Activated gamma-delta T cell (primary cell): ENCODE results near the gene NUTM2E.
"Not testable (repeated sequence)": the region's sequence is repeated elsewhere in the genome, so short reads cannot be mapped to it uniquely, and the experiment has no call there.

Experiments used
- DNase-seq: peaks from one replicate; lab custom pipeline; 2025; lab: John Stamatoyannopoulos, UW

Gene NUTM2E

DNA sequence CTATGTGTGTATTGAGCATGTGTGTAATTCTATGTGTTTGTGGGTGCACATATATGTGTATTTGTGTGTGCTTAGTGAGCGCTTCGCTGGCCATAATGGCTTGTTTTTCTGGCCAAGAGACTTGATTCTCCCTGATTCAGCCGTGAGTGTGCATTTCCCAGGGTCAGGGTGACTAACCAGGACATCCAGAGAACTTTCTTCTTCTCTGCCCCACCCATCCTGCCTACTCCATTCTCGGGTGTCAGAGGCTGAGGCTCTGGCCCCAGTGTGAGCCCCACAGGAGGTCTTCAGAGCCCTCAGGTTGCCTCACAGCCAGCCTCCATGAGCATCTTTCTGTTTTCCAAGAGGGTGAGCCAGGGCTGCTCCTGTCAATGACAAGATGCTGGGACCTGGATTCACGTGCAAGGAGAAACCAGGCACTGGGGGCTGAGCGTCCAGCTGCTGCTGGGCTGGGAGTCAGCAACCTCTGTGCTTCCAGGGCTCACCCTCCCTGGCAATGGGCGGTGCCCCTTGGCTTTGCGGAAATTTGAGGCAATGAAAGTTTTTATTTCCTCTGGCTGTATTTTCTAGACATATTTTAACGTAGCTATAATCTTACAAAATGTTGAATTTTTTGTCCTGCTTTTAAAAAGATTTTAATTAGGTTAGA, 40.5 kb downstream of the NUTM2E start:
- DNase-seq, result not testable (repeated sequence)

DNA sequence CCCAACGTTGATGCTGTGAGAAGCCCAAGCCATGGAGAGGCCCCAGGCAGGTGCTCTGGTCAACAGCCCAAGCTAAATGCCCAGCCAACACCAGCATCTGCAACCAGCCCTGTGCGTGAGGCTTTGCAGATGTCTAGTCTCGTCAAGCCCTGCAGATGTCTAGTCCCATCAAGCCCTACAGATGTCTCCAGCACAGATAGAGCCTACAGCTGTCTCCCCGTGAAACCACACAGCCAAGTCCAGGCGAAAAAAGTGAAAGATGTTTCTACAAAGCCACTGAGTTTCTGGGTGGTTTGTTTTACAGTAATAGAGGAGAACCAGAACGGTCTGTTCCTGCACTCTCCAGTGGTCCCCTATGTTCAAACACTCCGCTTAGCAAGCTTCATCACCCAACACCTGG, 41.5 kb downstream of the NUTM2E start:
- not testable (repeated sequence) for DNase-seq

- not testable (repeated sequence) for DNase-seq
Measured at GRCh38 chr10:79869439-79870097, 43.0 kb downstream of the NUTM2E start.

DNA sequence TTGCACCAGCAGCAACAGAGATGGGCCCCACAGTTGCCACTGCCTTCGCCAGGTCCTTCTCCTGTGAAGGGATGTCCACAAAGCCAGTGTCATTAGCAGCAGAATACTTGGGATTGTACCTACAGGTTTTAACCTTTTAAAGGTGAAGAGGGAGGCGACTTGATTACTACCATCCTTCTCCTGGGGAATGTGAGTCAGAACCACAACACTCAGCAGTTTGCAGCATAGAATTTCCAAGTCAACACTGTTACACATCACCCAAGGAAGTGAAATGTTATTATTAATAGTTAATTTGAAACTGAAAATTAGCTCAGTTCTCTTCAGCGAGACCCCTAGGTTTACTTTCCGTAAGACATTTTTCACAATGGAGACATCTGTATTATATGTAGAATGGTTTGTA, 45.2 kb downstream of the NUTM2E start:
- DNase-seq, result not testable (repeated sequence)
